AG04450 (cell line): ENCODE results near the gene PDPR. TPM values are rescaled to one million over a fixed set of nuclear protein-coding genes. Genes with fewer than 3 reads are reported as not detected.
"Not testable (repeated sequence)": the region's sequence is repeated elsewhere in the genome, so short reads cannot be mapped to it uniquely, and the experiment has no call there.

Source experiments
- CTCF ChIA-PET: fragments of 300-600, 350-600 bp; formaldehyde crosslinking; extraction: SDS; loops from one replicate; lab custom pipeline; 2022; ENCODE audit warnings: antibody characterized with exemption, inconsistent platforms; lab: Charles Lee
- POLR2A ChIA-PET: fragments of 350-600 bp; formaldehyde crosslinking; extraction: SDS; loops from one replicate; lab custom pipeline; 2021; ENCODE audit warnings: antibody characterized with exemption, inconsistent platforms; lab: Yijun Ruan, JAX
- DNase-seq: peaks from one replicate; pipeline ENCODE4 v3.0.0-alpha.2; 2011; ENCODE audit warnings: low read depth, low spot score
- H3K27ac ChIP-seq: one replicate; pipeline ENCODE4 v1.5.1; 2012; ENCODE audit warnings: low read depth, low read length, control low read depth
- H3K27me3 ChIP-seq: one replicate; pipeline ENCODE4 v1.6.0; 2012; ENCODE audit warnings: low read length; ENCODE audit not compliant: control insufficient read depth, insufficient read depth
- H3K4me3 ChIP-seq: 2 replicates; pipeline ENCODE4 v1.5.1; 2011; ENCODE audit warnings: mild to moderate bottlenecking, low read depth, low read length, control low read depth
- H3K9me3 ChIP-seq: 2 replicates; pipeline ENCODE4 v1.5.1; 2012; ENCODE audit warnings: low read length; ENCODE audit not compliant: control insufficient read depth, insufficient read depth
- CTCF ChIP-seq: IDR thresholded peaks from 2 replicates; pipeline ENCODE4 v1.5.1; 2011; ENCODE audit warnings: low read depth, low read length, control low read depth, inconsistent platforms
- polyA plus RNA-seq: library from polyadenylated mRNA; depleted of rRNA; stranded (reverse); fragments of >200 nt; gene quantifications from 2 replicates; pipeline ENCODE4 v1.2.3, GENCODE V29; 2011

PDPR gene
- polyA plus RNA-seq, 1 experiment = 28.2 TPM

DNA sequence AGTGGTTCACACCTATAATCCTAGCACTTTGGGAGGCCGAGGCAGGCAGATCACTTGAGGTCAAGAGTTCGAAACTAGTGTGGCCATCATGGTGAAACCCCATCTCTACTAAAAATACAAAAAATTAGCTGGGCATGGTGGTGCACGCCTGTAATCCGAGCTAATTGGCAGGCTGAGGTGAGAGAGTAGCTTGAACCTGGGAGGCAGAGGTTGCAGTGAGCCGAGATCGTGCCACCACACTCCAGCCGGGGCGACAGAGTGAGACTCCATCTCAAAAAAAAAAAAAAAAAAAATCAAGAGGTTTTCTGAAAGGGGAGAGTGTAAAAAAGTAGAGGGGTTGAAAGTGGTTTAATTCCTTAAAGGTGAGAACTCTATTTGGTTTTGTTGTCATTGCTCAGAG, 21.7 kb downstream of the PDPR start:
- H3K9me3 ChIP-seq, CTCF ChIA-PET, H3K27ac ChIP-seq, DNase-seq, H3K4me3 ChIP-seq, H3K27me3 ChIP-seq, POLR2A ChIA-PET: not testable (repeated sequence)

DNA sequence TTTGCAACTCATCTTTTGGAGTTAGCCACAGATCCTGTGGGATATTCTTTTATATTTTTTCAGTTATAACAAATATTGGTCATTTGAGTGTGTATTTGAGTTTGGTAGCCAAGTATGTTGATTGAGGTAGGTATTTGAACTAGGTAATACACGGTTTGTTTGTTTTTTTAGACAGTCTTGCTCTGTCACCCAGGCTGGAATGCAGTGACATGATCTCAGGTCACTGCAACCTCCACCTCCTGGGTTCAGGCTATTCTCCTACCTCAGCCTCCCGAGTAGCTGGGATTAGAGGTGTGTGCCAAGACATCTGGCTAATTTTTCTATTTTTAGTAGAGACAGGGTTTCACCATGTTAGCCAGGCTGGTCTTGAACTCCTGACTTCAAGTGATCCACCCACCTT, 22.5 kb downstream of the PDPR start:
- CTCF ChIA-PET, H3K4me3 ChIP-seq, DNase-seq, H3K9me3 ChIP-seq, H3K27me3 ChIP-seq, POLR2A ChIA-PET, H3K27ac ChIP-seq: not testable (repeated sequence)

- CTCF ChIA-PET, H3K4me3 ChIP-seq, POLR2A ChIA-PET, DNase-seq, H3K27ac ChIP-seq, H3K9me3 ChIP-seq, H3K27me3 ChIP-seq: not testable (repeated sequence)
Observed at GRCh38 chr16:70142739-70143138, 28.6 kb downstream of the PDPR start.

GRCh38 chr16:70143231-70143895, 29.2 kb downstream of the PDPR start:
- H3K4me3 ChIP-seq, H3K9me3 ChIP-seq, CTCF ChIA-PET, H3K27me3 ChIP-seq, DNase-seq, POLR2A ChIA-PET, H3K27ac ChIP-seq: not testable (repeated sequence)

GRCh38 chr16:70147853-70148252, 33.7 kb downstream of the PDPR start:
- H3K27ac ChIP-seq, POLR2A ChIA-PET, H3K4me3 ChIP-seq, DNase-seq, H3K27me3 ChIP-seq, H3K9me3 ChIP-seq, CTCF ChIA-PET: not testable (repeated sequence)

DNA sequence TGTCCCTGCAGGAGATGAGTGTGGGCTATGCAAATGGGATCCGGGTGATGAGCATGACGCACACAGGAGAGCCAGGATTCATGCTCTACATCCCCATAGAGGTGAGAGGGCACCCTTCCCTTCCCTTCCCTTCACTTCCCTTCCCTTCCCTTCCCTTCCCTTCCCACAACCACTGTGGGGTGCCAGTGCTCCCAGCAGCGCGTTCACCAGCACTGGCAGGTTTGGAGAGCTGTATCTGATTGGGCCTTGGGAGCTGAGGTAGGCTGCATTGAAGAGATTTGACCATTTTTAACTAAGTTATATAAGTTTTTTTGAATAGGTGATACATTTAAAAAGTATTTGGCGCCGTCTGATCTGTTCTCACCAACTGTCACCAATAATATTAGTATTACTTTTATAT, 34.3 kb downstream of the PDPR start:
- H3K27ac ChIP-seq, DNase-seq, H3K9me3 ChIP-seq, POLR2A ChIA-PET, CTCF ChIA-PET, H3K4me3 ChIP-seq, H3K27me3 ChIP-seq: not testable (repeated sequence)

- CTCF ChIA-PET, DNase-seq, H3K4me3 ChIP-seq, H3K27me3 ChIP-seq, POLR2A ChIA-PET, H3K9me3 ChIP-seq, H3K27ac ChIP-seq: not testable (repeated sequence)
Observed at GRCh38 chr16:70149296-70149695, 35.2 kb downstream of the PDPR start.

DNA sequence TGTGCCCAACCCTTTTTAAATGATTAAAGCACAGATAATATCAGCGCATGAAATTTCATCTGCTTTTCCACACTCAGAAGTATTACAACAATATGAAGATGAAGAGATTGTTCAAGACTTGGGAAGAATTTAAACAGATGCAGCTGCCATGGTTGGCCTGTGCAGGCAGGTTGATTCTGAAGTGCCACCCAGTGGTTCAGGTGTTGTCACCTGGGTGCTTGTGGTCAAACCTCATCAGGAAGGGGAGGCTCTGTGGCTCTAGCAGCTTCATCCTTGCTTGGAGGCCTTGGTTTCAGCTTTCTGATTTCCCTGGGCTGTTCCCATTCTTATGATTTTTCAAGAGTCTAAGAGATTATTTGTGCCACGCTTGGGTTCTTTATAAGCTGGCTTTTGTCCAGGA, 37.3 kb downstream of the PDPR start:
- Histone ChIP-seq H3K4me3 (no peak overlapping the region), H3K9me3 (no peaks in the 10 kb centered on the region; the same call in 1 of the 2 replicates), H3K27ac (no peak overlapping the region), H3K27me3 (no peaks in the 10 kb centered on the region)
- no peak for TF ChIP-seq CTCF
- POLR2A ChIA-PET = no interaction called here
- CTCF ChIA-PET = interaction anchor here (0.7 to 1.3 kb wide), 2 partner anchors 13 to 101 kb away, joined by 3 to 4 read pairs; no protein-coding TSS in a partner anchor
- DNase-seq = no peak
